Measurements from ENCODE around the gene MGAT5.

MGAT5 gene

DNA sequence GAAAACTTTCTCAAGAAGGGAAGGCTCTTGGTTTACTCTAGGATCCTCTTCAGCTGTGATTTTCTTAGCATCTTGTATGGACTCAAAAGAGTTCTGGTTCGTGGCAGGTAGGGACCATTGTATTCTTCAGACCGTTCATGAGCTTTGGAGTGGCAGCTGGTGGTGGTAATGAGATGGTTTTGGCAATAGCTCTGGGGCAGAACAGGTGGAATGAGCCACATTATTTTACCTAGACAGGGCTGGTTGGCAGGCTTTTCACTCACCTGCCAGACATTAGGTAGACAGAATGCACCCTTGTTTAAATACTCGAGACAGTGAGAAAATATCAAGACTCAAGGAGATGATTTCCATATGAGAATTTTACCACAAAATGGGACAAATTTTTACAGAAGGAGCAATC, 26.2 kb upstream of the MGAT5 start:
- TF ChIP-seq CTCF (IDR thresholded peaks at IDR 0.05): no peak
- no peak for DNase-seq
- Mint-ChIP-seq H3K36me3 (ENCODE audit: low read depth) (peaks cover 31% of the 10 kb centered on the region), H3K27me3 (ENCODE audit: low read depth, poor library complexity) (no peaks in the 10 kb centered on the region), H3K4me3 (no peak overlapping the region), H3K9me3 (peaks cover 38% of the 10 kb centered on the region), H3K4me1 (peaks cover 10% of the 10 kb centered on the region), H3K27ac (no peak overlapping the region)

- no peak for TF ChIP-seq CTCF (IDR thresholded peaks at IDR 0.05)
- Mint-ChIP-seq H3K9me3 (peaks cover 38% of the 10 kb centered on the region), H3K27ac (no peak overlapping the region), H3K4me1 (peaks cover 10% of the 10 kb centered on the region), H3K36me3 (ENCODE audit: low read depth) (peaks cover 31% of the 10 kb centered on the region), H3K27me3 (ENCODE audit: low read depth, poor library complexity) (no peaks in the 10 kb centered on the region), H3K4me3 (no peak overlapping the region)
- no peak for DNase-seq
Observed at GRCh38 chr2:134228493-134228903, 25.4 kb upstream of the MGAT5 start.

DNA sequence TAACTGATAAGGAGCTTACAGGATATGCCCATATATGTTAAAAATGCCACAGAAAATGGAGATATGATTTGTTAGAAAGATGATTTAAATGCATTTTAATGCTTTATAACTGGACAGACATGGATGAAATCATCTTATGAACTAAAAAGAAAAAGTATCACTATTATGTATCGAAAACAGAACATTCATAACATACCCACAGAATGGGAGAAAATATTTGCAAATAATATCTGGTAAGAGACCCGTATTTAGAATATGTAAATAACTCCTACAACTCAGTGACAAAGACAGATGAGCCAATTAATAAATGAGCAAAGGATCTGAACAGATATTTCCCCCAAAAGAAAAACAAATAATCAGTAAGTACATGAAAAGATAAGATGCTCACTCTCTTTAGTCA, 24.3 kb upstream of the MGAT5 start:
- Mint-ChIP-seq H3K27ac (no peak overlapping the region), H3K4me1 (peaks cover 10% of the 10 kb centered on the region), H3K27me3 (ENCODE audit: low read depth, poor library complexity) (no peaks in the 10 kb centered on the region), H3K9me3 (peaks cover 38% of the 10 kb centered on the region), H3K36me3 (ENCODE audit: low read depth) (peaks cover 31% of the 10 kb centered on the region), H3K4me3 (no peak overlapping the region)
- no peak for TF ChIP-seq CTCF (IDR thresholded peaks at IDR 0.05)
- no peak for DNase-seq

GRCh38 chr2:134230885-134231284, 23.0 kb upstream of the MGAT5 start:
- Mint-ChIP-seq H3K9me3 (peaks cover 38% of the 10 kb centered on the region), H3K27me3 (ENCODE audit: low read depth, poor library complexity) (no peaks in the 10 kb centered on the region), H3K36me3 (ENCODE audit: low read depth) (peaks cover 31% of the 10 kb centered on the region), H3K27ac (no peak overlapping the region), H3K4me1 (peaks cover 2% of the 10 kb centered on the region), H3K4me3 (no peak overlapping the region)
- no peak for DNase-seq
- no peak for TF ChIP-seq CTCF (IDR thresholded peaks at IDR 0.05)

GRCh38 chr2:134231301-134231964, 22.4 kb upstream of the MGAT5 start:
- Mint-ChIP-seq H3K27me3 (ENCODE audit: low read depth, poor library complexity) (no peaks in the 10 kb centered on the region), H3K27ac (no peak overlapping the region), H3K36me3 (ENCODE audit: low read depth) (peaks cover 31% of the 10 kb centered on the region), H3K4me1 (no peaks in the 10 kb centered on the region), H3K4me3 (no peak overlapping the region), H3K9me3 (peaks cover 38% of the 10 kb centered on the region)
- no peak for DNase-seq
- TF ChIP-seq CTCF (IDR thresholded peaks at IDR 0.05): no peak

DNA sequence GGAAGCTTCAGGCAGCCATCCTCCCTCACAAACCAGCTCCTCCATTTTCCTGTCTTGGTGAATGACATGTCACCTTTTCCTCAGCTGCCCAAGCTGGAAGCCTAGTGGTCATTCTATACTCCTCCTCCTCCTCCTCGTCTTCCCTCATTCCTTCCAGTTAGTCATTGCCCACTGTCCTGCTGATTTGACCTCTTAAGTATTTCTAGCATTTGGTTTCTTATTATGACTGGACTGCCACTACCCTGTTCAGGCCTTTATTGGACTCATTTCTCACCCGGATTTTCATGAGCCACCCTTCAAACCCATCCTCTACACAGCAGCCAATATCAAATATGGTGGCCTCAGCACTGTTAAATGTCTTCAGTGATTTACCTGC, 21.9 kb upstream of the MGAT5 start:
- DNase-seq: no peak
- Mint-ChIP-seq H3K4me3 (no peak overlapping the region), H3K27me3 (ENCODE audit: low read depth, poor library complexity) (no peaks in the 10 kb centered on the region), H3K27ac (no peak overlapping the region), H3K36me3 (ENCODE audit: low read depth) (peaks cover 31% of the 10 kb centered on the region), H3K9me3 (peaks cover 38% of the 10 kb centered on the region), H3K4me1 (no peaks in the 10 kb centered on the region)
- TF ChIP-seq CTCF (IDR thresholded peaks at IDR 0.05): no peak

Measured in nephron progenitor cell (in vitro differentiated cells).